HG03558 (cell line): Measurements from ENCODE around the gene FPR1.
"Not testable (repeated sequence)": the region's sequence is repeated elsewhere in the genome, so short reads cannot be mapped to it uniquely, and the experiment has no call there.

Experiments
- ATAC-seq: cut with Tn5 transposase; IDR thresholded peaks from one replicate; pipeline ENCODE4 v1.9.1; 2021; ENCODE audit warnings: moderate number of reproducible peaks; ENCODE audit not compliant: unreplicated experiment; ENCODE audit errors: extremely low read depth

FPR1 gene

DNA sequence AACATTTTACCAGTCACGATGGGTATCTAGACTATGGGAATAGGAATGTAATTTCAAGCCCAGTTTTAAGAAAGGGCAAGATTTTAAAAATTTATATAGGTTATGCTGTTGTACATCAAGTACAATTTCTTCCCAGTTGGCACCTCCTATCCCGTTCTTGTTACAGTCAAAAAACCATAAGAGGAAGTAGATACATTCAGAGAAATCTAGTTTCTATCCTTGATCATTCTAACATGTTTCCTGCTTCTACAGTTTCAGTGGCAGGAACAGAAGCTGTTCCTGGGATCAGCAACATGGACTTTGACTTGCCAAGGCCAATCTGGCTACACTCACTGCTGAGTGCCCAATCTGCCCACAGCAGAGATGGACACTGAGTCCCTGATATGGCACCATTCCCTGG, 28.6 kb upstream of the FPR1 start:
- ATAC-seq: no peak

DNA sequence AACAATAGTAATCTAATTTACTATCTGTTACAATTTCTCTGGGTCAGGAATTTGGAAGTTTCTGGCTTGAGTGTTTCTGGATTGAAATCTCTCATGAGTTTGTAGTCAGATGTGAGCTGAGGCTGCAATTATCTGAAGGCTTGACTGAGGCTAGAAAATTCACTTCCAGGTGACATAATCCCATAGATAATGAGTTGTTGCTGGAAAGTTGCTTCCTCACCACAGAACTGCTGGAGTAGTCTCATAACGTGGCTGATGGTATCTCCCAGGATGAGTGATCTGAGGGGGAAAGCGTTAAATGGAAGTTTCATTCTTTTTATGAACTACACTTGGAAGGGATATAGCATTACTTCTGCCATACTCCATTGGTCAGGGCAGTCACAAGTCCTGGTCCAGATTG, 28.0 kb upstream of the FPR1 start:
- no peak for ATAC-seq

DNA sequence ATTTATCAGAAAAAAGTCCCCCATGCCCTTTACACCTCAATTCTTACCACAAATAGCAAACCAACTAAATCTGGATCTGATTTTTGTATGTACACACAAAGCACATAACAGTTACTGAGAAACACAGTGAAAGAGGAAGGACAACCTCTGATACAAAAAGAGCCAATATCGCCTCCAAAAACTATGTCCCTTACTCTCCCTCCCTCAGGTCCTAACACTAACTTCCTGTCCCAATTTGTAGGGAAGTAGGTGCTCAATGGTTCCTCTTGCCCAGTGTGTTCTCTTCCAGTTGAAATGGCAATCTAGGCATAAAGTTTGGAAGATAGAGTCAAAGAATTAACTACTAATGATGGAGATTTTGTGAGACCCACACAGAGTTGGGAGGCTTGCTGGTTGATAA, 27.5 kb upstream of the FPR1 start:
- no peak for ATAC-seq

DNA sequence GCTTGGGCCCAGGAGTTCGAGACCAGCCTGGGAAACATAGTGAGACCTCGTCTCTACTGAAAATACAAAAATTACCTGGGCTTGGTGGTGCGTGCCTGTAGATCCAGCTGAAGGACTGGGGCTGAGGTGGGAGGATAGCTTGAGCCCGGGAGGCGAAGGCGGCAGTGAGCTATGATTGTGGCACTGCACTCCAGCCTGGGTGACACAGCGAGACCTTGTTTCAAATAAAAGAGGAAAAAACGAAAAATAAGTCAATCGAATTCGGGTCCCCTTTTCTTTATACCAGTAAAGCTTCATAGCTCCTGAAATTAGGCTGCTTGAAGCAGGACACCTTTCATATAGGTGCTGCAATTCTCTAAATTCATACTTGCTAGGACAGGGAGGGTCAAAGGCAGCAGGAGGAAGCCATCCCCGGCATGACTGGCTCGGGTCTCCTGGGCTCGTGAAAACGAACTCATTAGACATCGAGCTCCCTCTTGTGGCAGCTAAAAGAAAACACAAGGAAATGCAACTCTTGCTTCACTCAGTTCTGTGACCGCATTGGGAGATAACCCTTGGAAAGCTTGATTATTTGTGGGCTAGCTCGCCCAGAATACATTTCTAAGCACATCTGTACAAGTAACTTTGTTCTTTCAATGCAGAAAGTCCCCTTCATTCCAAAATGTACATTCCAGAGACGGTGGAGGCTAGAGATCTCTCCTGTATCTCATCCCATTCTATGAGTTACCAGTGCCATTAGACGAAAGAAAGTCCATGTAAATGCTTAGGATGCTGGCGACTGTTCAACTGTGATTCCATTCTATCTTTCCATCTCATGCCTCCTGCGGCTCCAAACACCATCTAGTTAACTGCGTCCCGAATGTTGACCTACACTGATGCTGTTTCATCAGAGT, 26.1 kb upstream of the FPR1 start:
- no peak for ATAC-seq

DNA sequence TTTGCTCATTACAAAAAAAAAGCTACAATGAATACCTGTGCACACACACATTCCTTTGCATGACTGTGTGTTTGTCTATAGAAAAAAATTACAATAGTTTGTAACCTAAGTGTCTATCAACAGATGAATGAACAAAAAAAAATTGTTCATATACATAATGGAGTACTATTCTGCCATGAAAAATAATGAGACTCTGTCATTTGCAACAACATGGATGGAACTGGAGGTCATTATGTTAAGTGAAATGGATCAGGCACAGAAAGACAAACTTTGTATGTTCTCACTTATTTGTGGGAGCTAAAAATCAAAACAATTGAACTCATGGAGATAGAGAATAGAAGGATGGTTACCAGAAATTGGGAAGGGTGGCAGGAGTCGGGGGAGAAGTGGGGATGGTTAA, 24.9 kb upstream of the FPR1 start:
- ATAC-seq: not testable (repeated sequence)

DNA sequence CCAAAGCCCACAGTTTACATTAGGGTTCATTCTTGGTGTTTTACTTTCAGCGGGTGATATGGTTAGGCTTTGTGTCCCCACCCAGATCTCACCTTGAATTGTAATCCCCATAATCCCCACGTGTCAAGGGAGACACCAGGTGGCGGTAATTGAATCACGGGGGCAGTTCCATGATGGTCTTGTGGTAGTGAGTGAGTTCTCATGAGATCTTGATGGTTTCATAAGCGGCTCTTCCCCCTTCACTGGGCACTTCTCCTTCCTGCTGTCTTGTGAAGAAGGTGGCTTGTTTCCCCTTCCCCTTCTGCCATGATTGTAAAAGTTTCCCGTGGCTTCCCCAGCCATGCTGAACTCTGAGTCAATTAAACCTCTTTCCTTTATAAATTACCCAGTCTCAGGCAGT, 21.3 kb upstream of the FPR1 start:
- ATAC-seq: no peak

DNA sequence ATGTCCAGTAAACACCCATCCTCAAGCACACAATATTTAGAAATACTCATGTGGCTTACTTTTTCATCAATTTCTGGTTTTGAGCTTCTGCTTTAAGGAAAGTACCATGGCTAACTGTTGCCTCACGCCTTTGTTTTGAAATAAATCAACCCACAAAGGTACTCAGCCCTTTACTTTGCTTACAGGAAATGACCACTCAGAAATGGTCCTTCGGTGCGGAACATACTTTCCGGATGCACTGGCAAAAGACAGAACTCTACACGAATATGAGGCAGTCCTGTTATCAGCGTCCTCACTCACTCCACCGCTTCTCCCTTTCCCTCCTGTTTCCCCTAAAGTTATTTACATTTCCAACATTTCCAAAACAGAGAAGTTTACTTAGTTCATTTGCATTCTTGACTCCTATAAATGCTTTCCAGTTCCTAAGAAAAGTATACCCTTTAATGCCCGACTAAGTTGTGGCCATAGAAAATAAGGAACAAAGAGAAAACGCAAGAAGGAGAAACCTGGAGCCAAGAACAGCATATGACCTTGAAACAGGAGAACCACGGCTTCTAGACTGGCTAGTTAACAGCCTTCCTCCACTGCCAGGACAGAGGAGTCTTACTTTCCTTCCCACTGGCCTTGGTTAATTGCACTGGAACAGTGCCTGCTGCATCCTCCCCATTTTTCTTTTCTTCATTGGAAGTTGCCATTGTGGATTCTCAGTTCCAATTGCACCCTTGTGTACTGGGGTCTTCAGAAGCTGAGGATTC, 19.9 kb upstream of the FPR1 start:
- no peak for ATAC-seq

DNA sequence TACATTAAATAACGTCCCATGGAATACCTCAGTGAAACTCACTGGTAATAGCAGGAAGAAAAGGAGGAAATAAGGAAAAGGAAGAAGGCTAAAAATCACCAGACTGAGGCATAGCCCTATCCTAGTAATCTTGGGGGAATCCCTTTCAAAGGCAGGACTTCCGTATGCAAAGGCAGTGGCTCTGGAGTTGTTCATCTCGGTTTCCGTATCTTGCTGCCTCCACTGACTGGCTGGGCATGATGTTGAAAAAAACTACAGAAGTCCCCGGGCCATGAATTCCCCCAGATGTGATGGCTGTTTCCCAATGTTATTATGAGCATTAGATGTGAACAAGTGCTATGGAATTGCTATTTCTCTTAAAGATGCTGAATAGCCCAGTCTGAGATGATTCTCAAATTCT, 14.8 kb upstream of the FPR1 start:
- no peak for ATAC-seq

DNA sequence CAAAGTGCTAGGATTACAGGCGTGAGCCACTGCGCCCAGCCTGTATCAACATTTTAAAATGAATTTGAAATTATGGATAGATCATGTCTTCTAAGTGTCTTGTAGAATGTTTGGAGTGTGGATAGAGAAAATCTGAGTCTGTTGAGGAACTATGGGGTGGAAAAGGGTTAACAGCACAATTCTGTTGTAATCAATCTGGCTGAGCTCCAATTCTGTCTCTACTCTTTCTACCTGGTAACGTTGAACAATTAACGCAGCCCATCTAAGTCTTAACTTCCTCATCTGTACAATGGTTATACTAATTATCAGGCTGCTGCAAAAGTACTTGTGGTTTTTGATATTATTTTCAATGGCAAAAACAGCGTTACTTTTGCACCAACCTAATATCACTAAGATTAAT, 13.4 kb upstream of the FPR1 start:
- ATAC-seq: no peak

DNA sequence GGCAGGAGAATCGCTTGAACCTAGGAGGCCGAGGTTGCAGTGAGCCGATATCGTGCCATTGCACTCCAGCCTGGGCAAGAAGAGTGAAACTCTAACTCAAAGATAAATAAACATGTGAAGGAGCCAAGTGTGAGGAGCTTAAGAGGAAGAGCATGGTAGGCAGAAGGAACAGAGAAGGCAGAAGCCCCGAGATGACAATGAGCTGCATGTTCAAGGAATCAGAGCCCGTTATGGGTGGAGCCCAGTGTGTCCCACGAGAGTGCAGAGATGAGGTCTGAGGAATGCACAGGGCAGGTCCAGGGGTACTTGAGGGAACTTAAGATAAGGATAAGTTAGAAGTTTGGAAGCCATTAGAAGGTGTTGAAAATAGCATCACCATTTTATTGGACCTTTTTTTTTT, 10.0 kb upstream of the FPR1 start:
- ATAC-seq: no peak

DNA sequence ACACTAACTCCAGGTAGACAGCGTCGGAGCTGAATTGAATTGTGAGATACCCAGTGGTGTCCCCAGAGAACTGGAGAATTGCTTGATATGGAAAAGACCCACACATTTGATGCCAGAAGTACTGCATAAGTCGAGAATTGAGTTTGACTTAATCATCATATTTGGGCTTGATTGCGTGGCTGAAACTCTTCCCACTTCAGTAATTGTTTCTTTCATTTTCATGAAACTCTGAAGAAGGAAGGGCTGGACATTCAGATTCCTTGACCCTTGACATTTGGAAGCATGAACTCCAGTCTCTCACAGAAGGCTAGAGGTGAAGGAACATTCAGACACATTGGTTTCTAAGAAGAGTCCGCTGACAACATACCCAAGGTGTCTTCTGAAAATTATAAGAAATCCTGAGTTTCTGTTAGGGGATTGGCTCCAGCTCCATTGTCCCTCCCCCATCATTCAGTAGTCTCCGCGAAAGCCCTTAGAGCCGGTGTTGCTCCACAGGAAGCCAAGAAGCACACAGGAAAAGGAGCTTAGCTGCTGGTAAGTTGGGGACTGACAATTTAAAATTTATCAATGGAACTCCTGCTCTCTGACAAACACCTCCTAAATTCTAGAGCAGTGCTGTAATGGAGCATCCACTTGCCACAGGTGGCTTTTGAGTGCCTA, 9.1 kb upstream of the FPR1 start, which contains the start of gene FPR2:
Gene FPR2 (plus strand): TSS at position 484 of the 660 bp plus-strand sequence. CDS start 7,479 bp downstream, outside the sequence.
- ATAC-seq: no peak

DNA sequence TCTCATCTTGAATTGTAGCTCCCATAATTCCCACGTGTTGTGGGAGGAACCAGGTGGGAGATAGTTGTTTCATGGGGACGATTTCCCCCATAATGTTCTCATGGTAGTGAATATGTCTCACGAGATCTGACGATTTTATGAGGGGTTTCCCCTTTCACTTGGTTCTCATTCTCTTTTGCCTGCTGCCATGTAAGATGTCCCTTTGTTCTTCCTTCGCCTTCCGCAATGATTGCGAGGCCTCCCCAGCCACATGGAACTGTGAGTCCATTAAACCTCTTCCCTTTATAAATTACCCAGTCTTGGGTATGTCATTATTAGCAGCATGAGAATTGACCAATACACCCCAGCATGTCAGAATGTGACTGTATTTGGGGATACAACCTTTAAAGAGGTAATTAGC, 3.9 kb upstream of the FPR1 start:
- ATAC-seq: no peak

DNA sequence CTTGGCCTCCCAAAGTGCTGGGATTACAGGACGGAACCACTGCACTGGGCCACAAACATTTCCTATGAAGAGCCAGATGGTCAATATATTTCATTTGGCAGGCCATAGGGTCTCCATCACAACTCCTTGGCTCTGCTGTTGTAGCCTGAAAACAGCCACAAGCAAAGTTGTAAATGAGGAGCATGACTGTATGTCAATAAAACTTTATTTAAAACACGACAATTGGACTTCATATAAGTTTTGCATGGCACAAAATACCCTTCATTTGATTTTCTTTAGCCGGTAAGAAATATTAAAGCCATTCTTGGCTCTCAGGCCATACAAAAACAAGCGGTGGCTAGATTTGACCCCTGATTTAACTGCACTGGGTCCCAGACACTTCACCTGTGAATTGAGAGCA, 3.1 kb upstream of the FPR1 start:
- ATAC-seq: no peak

DNA sequence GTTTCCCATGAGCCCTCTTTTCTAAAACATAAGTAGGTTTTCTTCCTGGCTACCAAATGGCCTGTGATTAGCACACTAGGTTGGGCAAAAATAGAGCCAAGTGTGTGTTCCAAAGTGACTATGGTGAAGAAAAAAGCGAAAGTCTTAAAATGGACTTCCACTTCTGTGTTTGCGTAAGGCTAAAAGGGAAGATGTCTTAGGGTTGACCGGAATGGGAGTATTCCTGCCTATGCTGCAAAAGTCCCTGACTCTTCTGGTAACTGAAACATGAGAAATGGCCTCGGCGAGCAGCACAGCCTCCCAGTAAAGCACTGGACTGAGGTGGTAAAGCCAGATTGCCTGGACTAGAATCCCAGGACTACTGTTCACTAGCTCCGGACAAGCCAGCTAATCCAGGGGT, 2.4 kb upstream of the FPR1 start:
- no peak for ATAC-seq

DNA sequence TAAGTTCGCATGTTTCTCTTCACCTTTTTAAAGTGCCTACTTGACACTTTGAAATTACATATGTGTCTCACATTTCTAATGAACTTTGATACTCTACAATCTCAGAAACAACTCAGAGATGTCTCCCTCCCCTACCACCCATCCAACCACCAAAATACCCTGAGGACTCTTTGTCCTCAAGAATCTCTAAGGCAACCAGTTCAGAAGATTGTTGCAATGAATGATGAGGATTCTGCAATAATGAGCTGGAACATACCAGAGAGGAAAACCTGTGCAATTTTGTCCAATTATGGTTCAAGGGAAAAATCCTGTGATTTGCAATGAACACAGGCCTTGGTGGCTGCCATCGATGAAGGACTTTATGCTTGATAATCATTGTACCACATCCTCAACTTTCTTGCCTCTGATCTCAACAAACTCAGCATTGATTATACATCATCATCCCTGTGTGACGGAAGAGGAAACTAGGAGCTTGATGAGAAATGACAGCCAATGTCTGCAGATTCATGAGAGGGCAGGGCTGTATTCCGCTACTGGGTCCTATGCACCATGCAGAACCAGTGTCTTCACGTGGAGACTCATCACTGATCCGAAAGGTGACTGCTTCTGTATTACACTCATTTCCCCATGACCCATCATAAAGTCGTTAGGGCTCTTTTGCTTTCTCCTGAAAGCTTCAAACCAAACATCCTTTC, 1.1 kb downstream of the FPR1 start:
- no peak for ATAC-seq

DNA sequence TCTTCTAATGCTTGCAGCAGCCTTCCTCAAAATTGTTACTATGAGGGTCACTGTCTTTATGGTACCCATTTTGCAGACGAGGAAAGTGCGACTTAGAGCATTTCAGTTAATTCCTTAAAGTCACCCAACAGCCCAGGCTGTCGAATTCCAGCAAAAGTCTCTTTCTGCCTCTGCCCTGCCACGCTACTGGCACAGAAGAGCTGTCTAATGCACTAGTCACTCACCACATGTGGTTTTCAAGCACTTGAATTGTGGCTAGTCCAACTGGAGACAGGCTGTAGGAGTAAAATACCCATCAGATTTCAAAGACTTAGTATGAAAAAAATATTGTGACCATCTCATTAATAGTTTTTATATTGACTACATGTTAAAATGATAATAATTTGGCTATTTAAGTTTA, 1.7 kb downstream of the FPR1 start:
- no peak for ATAC-seq

DNA sequence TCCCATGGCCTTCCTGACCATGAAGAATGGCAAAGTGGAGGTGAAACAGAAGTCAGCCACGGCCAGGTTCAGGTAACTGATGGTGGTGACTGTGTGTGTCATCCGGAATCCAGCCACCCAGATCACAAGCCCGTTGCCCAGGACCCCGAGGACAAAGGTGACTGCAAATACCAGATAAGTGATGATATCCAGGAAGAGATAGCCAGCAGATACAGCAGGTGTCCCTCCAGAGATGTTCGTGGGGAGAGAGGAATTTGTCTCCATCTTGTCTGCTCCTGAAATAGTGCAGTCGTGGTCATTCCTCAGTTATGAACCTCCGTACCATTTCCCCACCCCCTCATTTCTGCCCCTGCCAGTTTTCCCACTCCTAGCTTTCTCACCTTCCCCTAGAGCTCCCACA, 4.9 kb downstream of the FPR1 start:
- no peak for ATAC-seq

DNA sequence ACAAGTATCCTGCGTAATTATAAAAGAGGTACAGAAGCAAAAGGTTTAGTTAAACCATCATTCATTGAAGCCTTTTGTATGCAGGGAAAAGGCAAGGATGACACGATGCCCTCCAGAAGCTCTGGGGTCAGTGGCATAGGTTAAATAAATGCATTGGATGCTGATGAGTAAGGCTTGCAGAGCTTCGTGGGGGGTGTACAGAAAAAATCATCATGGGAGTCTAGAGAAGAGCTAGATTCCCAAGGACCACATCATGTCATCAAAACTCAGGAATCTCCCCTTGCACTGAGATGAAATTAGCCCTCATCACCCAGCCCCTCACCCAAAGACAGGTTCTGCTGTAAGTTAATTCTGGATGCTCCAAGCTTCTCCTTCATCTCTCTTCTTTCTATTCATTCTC, 8.3 kb downstream of the FPR1 start:
- no peak for ATAC-seq

DNA sequence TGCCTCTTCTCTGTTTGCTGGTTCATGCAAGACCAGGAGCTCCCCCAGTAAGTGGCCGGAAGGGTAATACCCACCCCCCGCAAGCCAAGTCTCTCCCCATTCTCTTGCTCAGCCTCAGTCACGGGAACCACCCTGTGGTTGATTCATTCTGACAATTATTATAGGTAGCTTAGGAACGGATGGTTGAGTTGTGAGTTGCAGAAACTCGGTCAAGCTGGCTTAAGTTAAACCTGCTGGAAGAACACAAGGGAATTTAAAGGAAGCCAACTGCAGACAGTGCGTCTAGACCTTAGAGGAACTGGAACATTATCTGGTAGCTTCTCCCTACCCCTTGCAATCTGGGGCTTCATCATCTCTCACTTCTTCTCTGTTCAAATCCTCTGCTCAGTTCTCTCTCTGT, 8.9 kb downstream of the FPR1 start:
- no peak for ATAC-seq

DNA sequence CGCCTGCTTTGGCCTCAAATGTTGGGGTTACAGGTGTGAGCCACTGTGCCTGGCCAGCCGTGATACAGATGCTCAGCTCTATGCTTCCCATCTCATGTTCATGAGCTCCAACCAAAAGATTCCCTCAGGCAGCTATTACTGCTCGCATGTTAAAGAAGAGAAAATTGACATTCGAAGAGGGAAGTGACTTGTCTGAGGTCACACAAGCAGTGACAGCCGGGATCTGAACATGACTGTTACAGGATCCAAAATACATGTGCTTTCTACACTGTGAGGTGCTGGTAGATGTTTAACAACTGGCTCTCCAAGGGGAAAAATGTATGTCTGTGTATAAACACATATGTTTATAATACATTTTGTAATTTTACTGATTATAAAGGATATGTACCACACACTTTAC, 11.3 kb downstream of the FPR1 start:
- no peak for ATAC-seq
